A673 (cell line): ENCODE results near the gene UBA1. TPM values are rescaled to one million over a fixed set of nuclear protein-coding genes. Genes with fewer than 3 reads are reported as not detected.

ENCODE experiments used
- BruUV-seq: library from RNA; stranded (reverse); fragments of 400-500 nt; replicated peaks from 2 replicates; lab custom pipeline; 2021; lab: Mats Ljungman, UMichigan
- CTCF ChIA-PET: fragments of 300-600 bp; sonication (Branson Sonifier 250); formaldehyde crosslinking; loops from one replicate; lab custom pipeline; 2022; ENCODE audit warnings: antibody characterized with exemption; lab: Charles Lee
- POLR2A ChIA-PET: fragments of 300-600 bp; sonication (Branson Sonifier 250); formaldehyde crosslinking; loops from one replicate; lab custom pipeline; 2022; ENCODE audit warnings: antibody characterized with exemption; ENCODE audit not compliant: low non-redundant PET; lab: Charles Lee
- DNase-seq: peaks from one replicate; pipeline ENCODE4 v3.0.0-alpha.2; 2015; ENCODE audit warnings: low spot score
- H3K27ac ChIP-seq: fragments of 200-600 bp; sonication (generic); 2 replicates; pipeline ENCODE4 v1.5.1; 2016; ENCODE audit warnings: mixed run types, low read depth, mild to moderate bottlenecking, mixed read lengths, antibody characterized with exemption, low read length; ENCODE audit not compliant: poor library complexity, severe bottlenecking
- H3K27me3 ChIP-seq: fragments of 200-600 bp; sonication (generic); replicated peaks from 2 replicates; pipeline ENCODE4 v1.6.1; 2017; ENCODE audit warnings: mixed run types, low read depth, mild to moderate bottlenecking, mixed read lengths, antibody characterized with exemption, low read length; ENCODE audit not compliant: insufficient read depth, poor library complexity
- H3K36me3 ChIP-seq: fragments of 200-600 bp; sonication (generic); 2 replicates; pipeline ENCODE4 v1.6.1; 2016; ENCODE audit warnings: mixed run types, mild to moderate bottlenecking, mixed read lengths, antibody characterized with exemption, low read length; ENCODE audit not compliant: insufficient read depth, poor library complexity, severe bottlenecking
- H3K4me1 ChIP-seq: fragments of 200-600 bp; sonication (generic); 2 replicates; pipeline ENCODE4 v1.6.1; 2017; ENCODE audit warnings: mixed run types, mild to moderate bottlenecking, mixed read lengths, antibody characterized with exemption, low read length; ENCODE audit not compliant: insufficient read depth, poor library complexity, severe bottlenecking
- H3K4me3 ChIP-seq: fragments of 200-600 bp; sonication (generic); 2 replicates; pipeline ENCODE4 v1.5.1; 2016; ENCODE audit warnings: low read depth, mixed run types, mild to moderate bottlenecking, mixed read lengths, low read length; ENCODE audit not compliant: poor library complexity, severe bottlenecking
- H3K9me3 ChIP-seq: fragments of 200-600 bp; sonication (generic); 2 replicates; pipeline ENCODE4 v1.6.1; 2016; ENCODE audit warnings: mixed run types, low read depth, mild to moderate bottlenecking, mixed read lengths, antibody characterized with exemption, low read length; ENCODE audit not compliant: poor library complexity, severe bottlenecking
- CTCF ChIP-seq: fragments of 300-800, 200-600 bp; sonication (generic); conservative IDR thresholded peaks from 2 replicates; pipeline ENCODE4 v1.5.1; 2017; ENCODE audit warnings: low read depth, mild to moderate bottlenecking, antibody characterized with exemption, low read length, moderate library complexity, mixed read lengths
- EZH2 ChIP-seq: fragments of 200-600 bp; sonication (generic); IDR thresholded peaks from 2 replicates; pipeline ENCODE4 v1.6.1; 2017; ENCODE audit warnings: borderline replicate concordance, low read depth, mild to moderate bottlenecking, mixed read lengths, antibody characterized with exemption, low read length; ENCODE audit not compliant: poor library complexity, severe bottlenecking
- intact Hi-C: fragments of 100-400 bp; cut with micrococcal nuclease; formaldehyde crosslinking; loops from one replicate; pipeline ENCODE4 v1.10.0; 2022; ENCODE audit not compliant: unreplicated experiment
- total RNA-seq: library from RNA; stranded (reverse); gene quantifications from 2 replicates; pipeline ENCODE4 v1.2.3, GENCODE V29; 2021

Gene UBA1
- total RNA-seq, 1 experiment from 2014 or later: 413 TPM

GRCh38 chrX:47168495-47169073 is 25.0 kb upstream of the UBA1 start:
- no TSS peak for BruUV-seq
- no peak for DNase-seq

GRCh38 chrX:47169273-47169672 is 24.4 kb upstream of the UBA1 start:
- intact Hi-C loops: no loop called here
- H3K27ac ChIP-seq: no peak overlapping the region
- H3K4me1 ChIP-seq: no peaks in the 10 kb centered on the region
- POLR2A ChIA-PET: no interaction called here
- CTCF ChIA-PET: no interaction called here
- H3K27me3 ChIP-seq: no peaks in the 10 kb centered on the region
- peaks cover 10% of the 10 kb centered on the region for H3K36me3 ChIP-seq
- no peak overlapping the region for H3K4me3 ChIP-seq
- BruUV-seq: no TSS peak
- DNase-seq: no peak
- H3K9me3 ChIP-seq: no peaks in the 10 kb centered on the region
- TF ChIP-seq EZH2 (no peak), CTCF (no peak)

More at GRCh38 chrX:47168495-47169073, 25.0 kb upstream of the UBA1 start:
- H3K9me3 ChIP-seq: no peaks in the 10 kb centered on the region
- H3K4me3 ChIP-seq: no peak overlapping the region
- TF ChIP-seq EZH2: no peak
- no peak for TF ChIP-seq CTCF
- ChIA-PET POLR2A (no interaction called here), CTCF (no interaction called here)
- no peaks in the 10 kb centered on the region for H3K27me3 ChIP-seq
- intact Hi-C loops: no loop called here
- no peak overlapping the region for H3K27ac ChIP-seq
- H3K4me1 ChIP-seq: no peaks in the 10 kb centered on the region
- peaks cover 7% of the 10 kb centered on the region for H3K36me3 ChIP-seq

- CTCF ChIA-PET: no interaction called here
- Histone ChIP-seq H3K4me3 (no peak overlapping the region), H3K9me3 (no peaks in the 10 kb centered on the region), H3K27ac (no peak overlapping the region), H3K4me1 (no peaks in the 10 kb centered on the region), H3K27me3 (no peaks in the 10 kb centered on the region), H3K36me3 (peaks cover 17% of the 10 kb centered on the region)
- intact Hi-C loops: no loop called here
- POLR2A ChIA-PET: no interaction called here
- TF ChIP-seq EZH2 (no peak), CTCF (no peak)
- no peak for DNase-seq
- no TSS peak for BruUV-seq
These were observed 23.7 kb upstream of the UBA1 start for GRCh38 chrX:47169726-47170515.
